Measurements from ENCODE around the gene EPHB4. TPM values are rescaled to one million over a fixed set of nuclear protein-coding genes. Genes with fewer than 3 reads are reported as not detected.
A peak's percentile ranks its signal among the peaks of the same experiment; 100 is the strongest.

The EPHB4 gene
- total and polyA plus RNA-seq, 2 of the 8 experiments (the other 6 are each of a cell fraction or from before 2014, with no cell fraction given) = 85.0 to 113 TPM

DNA sequence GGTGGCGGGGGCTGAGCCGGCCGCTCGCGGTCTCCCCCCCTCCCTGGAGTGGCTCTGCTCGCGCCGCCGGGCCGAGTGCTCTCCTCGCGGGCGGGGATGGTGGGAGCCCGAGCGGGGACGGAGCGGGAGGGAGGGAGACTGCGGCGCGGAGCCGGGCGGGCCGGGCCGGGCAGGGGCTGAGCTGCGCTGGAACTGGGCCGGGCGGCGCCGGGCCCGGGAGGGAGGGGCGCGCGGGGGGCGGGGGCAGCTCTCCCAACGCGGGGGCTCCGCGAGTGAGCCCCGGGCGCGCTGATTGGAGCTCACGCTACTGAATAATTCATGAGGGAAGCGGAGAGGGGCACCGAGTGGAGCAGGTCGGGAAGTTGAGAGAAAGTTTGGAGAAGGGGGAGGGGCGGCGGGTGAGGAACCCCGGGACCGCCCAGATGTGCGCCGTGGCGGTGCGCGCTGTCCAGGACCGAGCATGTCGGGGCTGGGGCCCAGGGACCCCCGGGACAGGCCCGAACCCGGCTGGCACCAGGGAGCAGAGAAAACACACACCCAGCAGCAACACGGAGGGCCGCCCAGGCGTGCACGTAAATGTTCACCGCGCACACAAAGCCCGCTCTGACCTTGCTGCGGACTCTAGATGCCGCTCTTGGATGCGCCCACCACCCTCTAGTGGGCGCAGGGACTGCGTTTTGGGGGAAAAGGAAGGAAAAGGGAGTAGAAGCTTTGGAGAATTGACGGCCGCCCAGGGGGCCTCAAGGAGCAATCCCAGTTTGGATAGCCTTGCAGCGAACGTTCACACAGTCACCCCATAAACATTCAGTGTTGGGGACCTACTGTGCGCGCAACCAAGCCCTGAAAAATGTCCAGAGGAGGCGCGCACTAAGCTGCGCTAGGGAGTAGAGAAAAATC lies at the start of gene EPHB4 (continued):
- TF ChIP-seq TBP (IDR thresholded peaks at IDR 0.05; ENCODE audit: low read depth, low read length) = peak; percentile 28; the same call in 1 of the 2 replicates

All from H1 (cell line).